Left ventricle myocardium inferior (tissue), 1 donor: ENCODE measurements around the gene KIAA0232. TPM values are rescaled to one million over a fixed set of nuclear protein-coding genes. Genes with fewer than 3 reads are reported as not detected.
"Not testable (repeated sequence)": the region's sequence is repeated elsewhere in the genome, so short reads cannot be mapped to it uniquely, and the experiment has no call there.

Experiments used
- DNase-seq: peaks from one replicate; pipeline ENCODE4 v3.0.0-alpha.2; 2020
- H3K27ac ChIP-seq: fragments of 200-600 bp; replicated peaks from 2 replicates; pipeline ENCODE4 v1.8.0; 2021
- H3K27me3 ChIP-seq: fragments of 200-600 bp; 2 replicates; pipeline ENCODE4 v1.8.0; 2021; ENCODE audit warnings: low read depth
- H3K36me3 ChIP-seq: fragments of 200-600 bp; 2 replicates; pipeline ENCODE4 v1.8.0; 2021
- H3K4me1 ChIP-seq: fragments of 200-600 bp; 2 replicates; pipeline ENCODE4 v1.8.0; 2021
- H3K4me3 ChIP-seq: fragments of 200-600 bp; 2 replicates; pipeline ENCODE4 v1.8.0; 2021; ENCODE audit warnings: mild to moderate bottlenecking, moderate library complexity
- H3K9me3 ChIP-seq: fragments of 200-600 bp; replicated peaks from 2 replicates; pipeline ENCODE4 v1.8.0; 2021
- CTCF ChIP-seq: fragments of 200-600 bp; IDR thresholded peaks from 2 replicates; pipeline ENCODE4 v1.8.0; 2021; ENCODE audit warnings: antibody characterized with exemption, mild to moderate bottlenecking, borderline replicate concordance
- intact Hi-C: fragments of 100-400 bp; cut with micrococcal nuclease; formaldehyde crosslinking; loops from one replicate; pipeline ENCODE4 v1.11.0; 2022
- total RNA-seq: library from RNA; stranded (reverse); fragmentation: NEBNext Ultra II Directional; extraction: Animal tissue kit (Norgen Biotek cat#: 25700); gene quantifications from one replicate; pipeline ENCODE4 v1.2.1, GENCODE V29; 2021
- donor health status: DM: no; HTN: yes; CAD: no; lungs with severe emphysema.

KIAA0232 gene
- total RNA-seq, 1 donor from 2014 or later, result 82.5 TPM

GRCh38 chr4:6905516-6906445 is 123.3 kb downstream of the KIAA0232 start:
- TF ChIP-seq CTCF, result no peak
- Histone ChIP-seq H3K4me1 (peaks cover 42% of the 10 kb centered on the region), H3K4me3 (no peak overlapping the region), H3K27ac (no peak overlapping the region), H3K36me3 (no peaks in the 10 kb centered on the region), H3K27me3 (peaks cover 31% of the 10 kb centered on the region), H3K9me3 (no peaks in the 10 kb centered on the region)
- DNase-seq, result no peak
- intact Hi-C loops, result loop anchor here (10.0 kb wide), 1 partner anchor 79 kb away; no protein-coding TSS in a partner anchor

GRCh38 chr4:6906486-6906885 is 124.0 kb downstream of the KIAA0232 start:
- intact Hi-C loops, result loop anchor here (10.0 kb wide), 1 partner anchor 78 kb away; no protein-coding TSS in a partner anchor
- H3K9me3 ChIP-seq, H3K4me3 ChIP-seq, H3K36me3 ChIP-seq, DNase-seq, H3K27ac ChIP-seq: not testable (repeated sequence)
- Histone ChIP-seq H3K4me1 (peaks cover 49% of the 10 kb centered on the region), H3K27me3 (peaks cover 26% of the 10 kb centered on the region)

GRCh38 chr4:6907658-6908191 is 125.2 kb downstream of the KIAA0232 start:
- H3K27ac ChIP-seq, result no peak overlapping the region
- intact Hi-C loops, result loop anchor here (10.0 kb wide), 1 partner anchor 77 kb away; no protein-coding TSS in a partner anchor
- no peak for DNase-seq
- H3K4me3 ChIP-seq, result no peak overlapping the region
- peak; percentile 62 for TF ChIP-seq CTCF
- peaks cover 49% of the 10 kb centered on the region for H3K4me1 ChIP-seq
- no peaks in the 10 kb centered on the region for H3K36me3 ChIP-seq
- H3K27me3 ChIP-seq, result peaks cover 15% of the 10 kb centered on the region
- no peaks in the 10 kb centered on the region for H3K9me3 ChIP-seq

GRCh38 chr4:6908432-6909112 is 126.0 kb downstream of the KIAA0232 start:
- no peak for DNase-seq
- intact Hi-C loops, result loop anchor here (10.0 kb wide), 1 partner anchor 76 kb away; no protein-coding TSS in a partner anchor
- TF ChIP-seq CTCF, result no peak

GRCh38 chr4:6909113-6909969 is 126.8 kb downstream of the KIAA0232 start, which contains the start of gene TBC1D14:
Gene TBC1D14 (plus strand): TSS chr4:6909826. CDS start chr4:6923390, 13,564 bp downstream.
- peak within 1 kb of the TSS; percentile 72 for H3K4me3 ChIP-seq
- TF ChIP-seq CTCF, result peak; percentile 41
- intact Hi-C loops, result loop anchor here (10.0 kb wide), 1 partner anchor 75 kb away; no protein-coding TSS in a partner anchor
- no peaks in the 10 kb centered on the region for H3K9me3 ChIP-seq
- H3K27ac ChIP-seq, result peak within 1 kb of the TSS; percentile 100
- H3K36me3 ChIP-seq, result no peaks in the 10 kb centered on the region
- DNase-seq, result peak; percentile 89
- H3K4me1 ChIP-seq, result peaks cover 61% of the 10 kb centered on the region
- H3K27me3 ChIP-seq, result peaks cover 15% of the 10 kb centered on the region

More at GRCh38 chr4:6908432-6909112, 126.0 kb downstream of the KIAA0232 start:
- Histone ChIP-seq H3K9me3 (no peaks in the 10 kb centered on the region), H3K4me1 (peaks cover 57% of the 10 kb centered on the region), H3K27ac (peak overlapping the region; percentile 100), H3K4me3 (peak overlapping the region; percentile 72), H3K36me3 (no peaks in the 10 kb centered on the region), H3K27me3 (peaks cover 15% of the 10 kb centered on the region)
